Measurements from ENCODE around the gene AP4S1. TPM values are rescaled to one million over a fixed set of nuclear protein-coding genes. Genes with fewer than 3 reads are reported as not detected.
"Not testable (repeated sequence)": the region's sequence is repeated elsewhere in the genome, so short reads cannot be mapped to it uniquely, and the experiment has no call there.

Gene AP4S1
- total RNA-seq, 2 donors from 2014 or later = 7.8 to 10.6 TPM

DNA sequence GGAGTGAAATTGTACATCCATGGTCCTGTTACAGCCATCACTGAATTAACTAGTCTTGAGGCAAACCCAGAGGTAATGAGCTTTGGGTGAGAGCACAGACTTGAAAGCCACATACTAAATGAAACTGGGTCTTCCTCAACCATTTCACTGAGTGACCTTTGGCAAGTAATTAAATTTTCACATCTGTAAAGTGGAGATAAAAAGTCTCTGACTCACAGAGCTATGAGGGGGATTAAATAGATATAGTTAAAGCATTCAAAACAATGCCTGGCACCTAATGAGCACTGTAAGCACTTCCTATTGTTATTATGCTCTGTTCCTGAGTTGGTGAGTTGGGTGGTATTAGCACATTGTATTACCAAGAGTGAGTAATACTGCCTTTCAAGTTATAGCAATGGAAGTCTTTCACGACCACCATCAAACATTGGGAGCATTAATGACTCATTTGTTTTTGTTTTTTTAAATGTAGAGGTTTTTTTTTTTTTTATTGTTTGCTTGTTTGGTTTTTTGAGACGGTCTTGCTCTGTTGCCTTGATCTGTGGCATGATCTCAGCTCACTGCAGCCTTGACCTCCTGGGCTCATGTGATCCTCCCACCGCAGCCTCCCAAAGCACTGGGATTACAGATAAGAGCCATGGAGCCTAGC is 13.2 kb downstream of the AP4S1 start:
- H3K27ac Mint-ChIP-seq = no peak overlapping the region
- H3K27me3 Mint-ChIP-seq = no peaks in the 10 kb centered on the region
- no peaks in the 10 kb centered on the region for H3K4me1 Mint-ChIP-seq (ENCODE audit: low read depth in 2 of 2)
- H3K9me3 Mint-ChIP-seq = no peaks in the 10 kb centered on the region
- ATAC-seq = no peak
- no peak overlapping the region for H3K4me3 Mint-ChIP-seq
- H3K36me3 Mint-ChIP-seq = no peaks in the 10 kb centered on the region
- no peak for DNase-seq (ENCODE audit: low spot score)

DNA sequence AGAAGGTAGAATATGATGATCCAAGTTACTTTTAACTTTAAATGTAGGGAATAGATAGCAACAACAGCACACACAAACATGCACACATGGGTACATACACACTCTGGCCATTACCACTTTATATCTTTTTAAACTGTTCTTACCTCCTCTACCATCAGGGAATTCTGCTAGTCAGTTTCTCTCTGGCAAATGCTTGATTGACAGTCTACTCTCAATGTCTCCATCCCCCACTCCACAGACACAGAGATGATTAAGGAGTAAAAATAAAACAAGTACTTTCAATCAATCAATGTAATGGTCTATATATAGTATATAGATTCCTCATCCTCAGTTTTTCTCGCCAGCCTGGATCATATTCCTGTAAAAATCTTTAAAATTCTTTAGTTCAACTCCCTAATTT is 16.9 kb downstream of the AP4S1 start:
- H3K4me3 Mint-ChIP-seq = no peak overlapping the region
- DNase-seq (ENCODE audit: low spot score) (no peak), ATAC-seq (no peak)
- no peaks in the 10 kb centered on the region for H3K36me3 Mint-ChIP-seq
- H3K9me3 Mint-ChIP-seq = no peaks in the 10 kb centered on the region
- H3K4me1 Mint-ChIP-seq (ENCODE audit: low read depth in 2 of 2) = peaks cover 0 to 4% of the 10 kb centered on the region in 2 donors
- no peaks in the 10 kb centered on the region for H3K27me3 Mint-ChIP-seq
- H3K27ac Mint-ChIP-seq = no peak overlapping the region

DNA sequence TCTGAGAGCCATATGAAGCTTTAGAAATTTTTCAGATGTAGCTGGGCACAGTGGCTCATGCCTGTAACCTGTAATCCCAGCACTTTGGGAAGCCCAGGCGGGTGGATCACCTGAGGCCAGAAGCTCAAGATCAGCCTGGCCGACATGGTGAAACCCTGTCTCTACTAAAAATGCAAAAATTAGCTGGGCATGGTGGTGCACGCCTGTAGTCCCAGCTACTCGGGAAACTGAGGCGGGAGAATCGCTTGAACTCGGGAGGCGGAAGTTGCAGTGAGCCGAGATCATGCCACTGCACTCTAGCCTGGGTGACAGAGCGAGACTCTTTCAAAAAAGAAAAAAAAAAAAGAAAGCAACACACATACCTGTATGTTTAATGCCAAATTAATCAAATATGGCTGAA is 17.4 kb downstream of the AP4S1 start:
- H3K9me3 Mint-ChIP-seq; H3K27me3 Mint-ChIP-seq; DNase-seq (ENCODE audit: low spot score); H3K4me1 Mint-ChIP-seq (ENCODE audit: low read depth in 2 of 2); H3K4me3 Mint-ChIP-seq; ATAC-seq; H3K36me3 Mint-ChIP-seq: not testable (repeated sequence)
- H3K27ac Mint-ChIP-seq = peak overlapping the region in 1 of 2 donors; percentile 13

DNA sequence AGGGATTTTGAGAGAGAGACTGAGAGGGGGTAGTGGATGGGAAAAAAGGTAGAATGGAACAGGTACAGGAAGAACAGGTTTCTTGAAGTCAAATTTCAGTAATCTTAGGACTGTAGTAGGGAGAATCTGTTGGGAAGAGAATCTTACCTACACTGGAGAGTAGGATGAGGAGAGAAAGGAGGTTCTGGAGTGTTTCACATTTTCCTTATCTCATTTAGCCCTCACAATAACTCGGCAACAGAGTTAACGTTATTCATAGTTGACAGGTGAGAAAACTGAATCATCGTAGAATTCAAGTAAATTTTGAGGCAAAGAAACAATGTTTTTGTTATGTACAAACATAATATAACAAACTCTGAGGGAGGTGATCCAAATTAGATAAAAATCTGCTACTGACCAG is 17.9 kb downstream of the AP4S1 start:
- Mint-ChIP-seq H3K4me3 (no peak overlapping the region), H3K36me3 (no peaks in the 10 kb centered on the region), H3K9me3 (no peaks in the 10 kb centered on the region), H3K4me1 (ENCODE audit: low read depth in 2 of 2) (peaks cover 0 to 4% of the 10 kb centered on the region in 2 donors), H3K27me3 (no peaks in the 10 kb centered on the region), H3K27ac (no peak overlapping the region)
- DNase-seq (ENCODE audit: low spot score) (no peak), ATAC-seq (no peak)

DNA sequence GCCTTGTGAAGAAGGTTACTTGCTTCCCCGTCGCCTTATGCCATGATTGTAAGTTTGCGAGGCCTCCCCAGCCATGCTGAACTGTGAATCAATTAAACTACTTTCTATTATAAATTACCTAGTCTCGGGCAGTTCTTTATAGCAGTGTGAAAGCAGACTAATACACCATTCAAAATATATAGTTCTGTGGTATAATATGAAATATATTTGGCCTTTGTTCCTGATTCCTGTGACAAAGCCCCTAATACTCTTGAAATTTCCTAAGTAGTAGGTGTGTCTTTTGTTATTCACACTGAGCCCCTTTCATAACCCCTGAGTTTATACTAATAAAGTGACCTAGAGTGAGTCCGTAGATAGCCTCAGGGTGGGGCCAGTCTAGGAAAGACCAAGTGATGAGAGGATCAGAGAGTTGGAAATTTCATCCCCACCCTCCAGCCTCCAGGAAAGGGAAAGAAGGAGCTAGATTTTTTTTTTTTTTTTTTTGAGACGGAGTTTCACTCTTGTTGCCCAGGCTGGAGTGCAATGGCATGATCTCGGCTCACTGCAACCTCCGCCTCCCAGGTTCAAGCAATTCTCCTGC is 20.1 kb downstream of the AP4S1 start:
- H3K27me3 Mint-ChIP-seq = no peaks in the 10 kb centered on the region
- H3K9me3 Mint-ChIP-seq = no peaks in the 10 kb centered on the region
- H3K4me1 Mint-ChIP-seq (ENCODE audit: low read depth in 2 of 2) = peaks cover 0 to 7% of the 10 kb centered on the region in 2 donors
- H3K36me3 Mint-ChIP-seq = no peaks in the 10 kb centered on the region
- H3K4me3 Mint-ChIP-seq = no peak overlapping the region
- no peak for DNase-seq (ENCODE audit: low spot score)
- H3K27ac Mint-ChIP-seq = no peak overlapping the region
- no peak for ATAC-seq

DNA sequence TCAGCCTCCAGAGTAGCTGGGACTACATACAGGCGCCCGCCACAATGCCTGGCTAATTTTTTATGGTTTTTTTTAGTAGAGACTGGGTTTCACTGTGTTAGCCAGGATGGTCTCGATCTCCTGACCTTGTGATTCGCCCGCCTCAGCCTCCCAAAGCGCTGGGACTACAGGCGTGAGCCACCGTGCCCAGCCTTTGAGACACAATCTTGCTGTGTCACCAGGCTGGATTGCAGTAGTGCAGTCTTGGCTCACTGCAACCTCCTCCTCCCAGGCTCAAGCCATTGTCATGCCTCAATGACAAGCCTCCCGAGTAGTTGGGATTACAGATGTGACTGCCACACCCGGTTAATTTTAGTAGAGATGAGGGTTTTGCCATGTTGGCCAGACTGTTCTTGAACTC is 22.1 kb downstream of the AP4S1 start:
- no peak for ATAC-seq
- no peak for DNase-seq (ENCODE audit: low spot score)
- Mint-ChIP-seq H3K4me3 (no peak overlapping the region), H3K27ac (no peak overlapping the region), H3K4me1 (ENCODE audit: low read depth in 2 of 2) (peaks cover 0 to 7% of the 10 kb centered on the region in 2 donors), H3K9me3 (no peaks in the 10 kb centered on the region), H3K27me3 (no peaks in the 10 kb centered on the region), H3K36me3 (no peaks in the 10 kb centered on the region)

DNA sequence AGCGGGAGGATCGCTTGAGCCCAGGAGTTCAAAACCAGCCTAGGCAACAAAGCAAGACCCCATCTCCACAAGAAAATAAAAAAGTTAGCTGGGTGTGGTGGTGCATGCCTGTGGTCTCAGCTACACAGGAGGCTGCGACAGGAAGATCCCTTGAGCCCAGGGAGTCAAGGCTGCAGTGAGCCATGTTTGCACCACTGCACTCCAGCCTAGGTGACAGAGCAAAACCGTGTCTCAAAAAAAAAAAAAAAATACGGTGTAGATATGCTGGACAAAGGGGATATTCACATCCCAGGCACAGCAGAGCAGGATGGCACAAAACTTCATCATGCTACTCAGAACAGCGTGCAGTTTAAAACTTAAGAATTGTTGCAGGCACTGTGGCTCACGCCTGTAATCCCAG is 25.6 kb downstream of the AP4S1 start:
- ATAC-seq = no peak
- Mint-ChIP-seq H3K4me1 (ENCODE audit: low read depth in 2 of 2) (peaks cover 0 to 7% of the 10 kb centered on the region in 2 donors), H3K4me3 (no peak overlapping the region), H3K27ac (no peak overlapping the region), H3K27me3 (no peaks in the 10 kb centered on the region), H3K9me3 (no peaks in the 10 kb centered on the region), H3K36me3 (no peaks in the 10 kb centered on the region)
- no peak for DNase-seq (ENCODE audit: low spot score)

DNA sequence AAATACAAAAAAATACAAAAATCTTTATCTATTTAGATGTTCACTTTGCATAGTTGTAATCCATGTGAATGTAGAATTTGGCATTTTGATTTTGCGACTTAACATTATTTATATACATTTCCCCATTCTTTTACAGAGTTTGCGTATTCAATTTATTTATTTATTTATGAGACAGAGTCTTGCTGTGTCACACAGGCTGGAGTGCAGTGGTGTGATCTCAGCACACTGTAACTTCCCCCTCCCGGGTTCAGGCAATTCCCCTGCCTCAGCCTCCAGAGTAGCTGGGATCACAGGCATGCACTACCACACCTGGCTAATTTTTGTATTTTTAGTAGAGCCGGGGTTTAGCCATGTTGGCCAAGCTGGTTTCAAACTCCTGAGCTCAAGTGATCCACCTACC is 26.1 kb downstream of the AP4S1 start:
- DNase-seq (ENCODE audit: low spot score) = no peak
- H3K4me3 Mint-ChIP-seq = no peak overlapping the region
- H3K36me3 Mint-ChIP-seq = no peaks in the 10 kb centered on the region
- H3K27me3 Mint-ChIP-seq = no peaks in the 10 kb centered on the region
- H3K4me1 Mint-ChIP-seq (ENCODE audit: low read depth in 2 of 2) = peaks cover 0 to 7% of the 10 kb centered on the region in 2 donors
- no peak overlapping the region for H3K27ac Mint-ChIP-seq
- no peak for ATAC-seq
- H3K9me3 Mint-ChIP-seq = no peaks in the 10 kb centered on the region

DNA sequence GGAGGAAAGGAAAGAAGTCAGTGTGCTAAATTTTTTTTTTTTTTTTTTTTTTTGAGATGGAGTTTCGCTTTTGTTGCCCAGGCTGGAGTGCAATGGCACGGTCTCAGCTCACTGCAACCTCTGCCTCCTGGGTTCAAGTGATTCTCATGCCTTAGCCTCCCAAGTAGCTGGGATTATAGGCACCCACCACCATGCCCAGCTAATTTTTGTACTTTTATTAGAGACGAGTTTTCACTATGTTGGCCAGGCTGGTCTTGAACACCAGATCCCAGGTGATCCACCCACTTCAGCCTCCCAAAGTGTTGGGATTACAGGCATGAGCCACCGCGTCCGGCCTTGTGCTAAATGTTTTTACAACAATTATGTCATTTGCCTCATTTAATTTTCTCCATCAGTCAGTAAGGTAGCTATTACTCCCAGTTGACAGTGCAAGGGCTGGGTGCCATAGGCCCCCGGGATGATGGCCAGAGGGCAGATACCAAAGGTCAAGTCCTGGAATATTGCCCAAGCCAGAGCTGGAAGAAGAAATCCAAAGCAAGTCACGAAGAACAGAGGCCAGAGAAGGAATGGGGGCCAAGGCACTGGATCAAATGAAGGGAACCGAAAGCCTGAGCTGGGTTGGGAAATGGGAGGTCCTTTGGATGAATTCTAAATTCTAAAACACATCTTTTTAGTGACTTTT is 27.6 kb downstream of the AP4S1 start:
- not testable (repeated sequence) for DNase-seq (ENCODE audit: low spot score); H3K9me3 Mint-ChIP-seq; H3K27ac Mint-ChIP-seq; H3K36me3 Mint-ChIP-seq; H3K27me3 Mint-ChIP-seq; H3K4me3 Mint-ChIP-seq; H3K4me1 Mint-ChIP-seq (ENCODE audit: low read depth in 2 of 2); ATAC-seq

DNA sequence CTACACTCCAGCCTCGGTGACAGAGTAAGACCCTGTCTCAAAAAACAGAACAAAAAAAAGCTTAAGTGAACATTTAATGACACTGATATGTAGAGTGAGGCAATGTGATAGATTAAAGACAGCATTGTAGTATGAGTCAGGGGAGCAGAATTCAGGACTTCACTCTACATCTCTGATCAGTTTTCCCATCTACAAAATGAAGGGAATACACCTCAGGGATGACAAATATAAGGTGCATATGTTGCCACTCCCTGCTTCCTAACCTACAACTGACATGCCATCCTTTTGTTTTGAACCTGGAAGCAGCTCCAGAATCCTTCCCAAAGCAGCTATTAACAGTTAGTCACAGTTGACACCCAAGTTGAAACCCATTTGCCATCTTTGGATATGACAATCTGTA is 31.6 kb downstream of the AP4S1 start:
- Mint-ChIP-seq H3K36me3 (no peaks in the 10 kb centered on the region), H3K9me3 (no peaks in the 10 kb centered on the region), H3K4me1 (ENCODE audit: low read depth in 2 of 2) (peaks cover 0 to 6% of the 10 kb centered on the region in 2 donors), H3K27ac (no peak overlapping the region), H3K4me3 (no peak overlapping the region), H3K27me3 (no peaks in the 10 kb centered on the region)
- DNase-seq (ENCODE audit: low spot score) = no peak
- no peak for ATAC-seq

DNA sequence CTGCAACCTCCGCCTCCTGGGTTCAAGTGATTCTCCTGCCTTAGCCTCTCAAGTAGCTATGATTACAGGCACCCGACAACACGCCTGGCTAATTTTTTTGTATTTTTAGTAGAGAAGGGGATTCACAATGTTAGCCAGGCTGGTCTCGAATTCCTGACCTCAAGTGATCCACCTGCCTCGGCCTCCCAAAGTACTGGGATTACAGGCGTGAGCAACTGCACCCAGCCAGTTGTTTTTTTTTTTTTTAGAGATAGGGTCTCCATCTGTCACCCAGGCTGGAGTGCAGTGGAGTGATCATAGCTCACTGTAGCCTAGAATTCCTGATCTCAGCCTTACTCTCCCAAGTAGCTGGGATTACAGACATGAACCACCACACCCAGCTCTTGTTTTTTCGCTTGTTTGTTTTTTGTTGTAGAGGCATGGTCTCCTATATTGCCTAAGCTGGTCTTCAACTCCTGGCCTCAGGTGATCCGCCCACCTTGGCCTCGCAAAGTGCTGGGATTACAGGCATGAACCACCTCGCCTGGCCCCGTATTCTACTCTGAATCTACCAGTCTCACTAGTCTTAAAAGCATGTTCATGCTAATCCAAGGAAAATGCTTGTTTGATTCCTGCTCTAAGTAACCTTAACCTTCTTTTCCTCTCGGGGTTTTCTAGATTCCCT is 32.4 kb downstream of the AP4S1 start:
- no peak for ATAC-seq

DNA sequence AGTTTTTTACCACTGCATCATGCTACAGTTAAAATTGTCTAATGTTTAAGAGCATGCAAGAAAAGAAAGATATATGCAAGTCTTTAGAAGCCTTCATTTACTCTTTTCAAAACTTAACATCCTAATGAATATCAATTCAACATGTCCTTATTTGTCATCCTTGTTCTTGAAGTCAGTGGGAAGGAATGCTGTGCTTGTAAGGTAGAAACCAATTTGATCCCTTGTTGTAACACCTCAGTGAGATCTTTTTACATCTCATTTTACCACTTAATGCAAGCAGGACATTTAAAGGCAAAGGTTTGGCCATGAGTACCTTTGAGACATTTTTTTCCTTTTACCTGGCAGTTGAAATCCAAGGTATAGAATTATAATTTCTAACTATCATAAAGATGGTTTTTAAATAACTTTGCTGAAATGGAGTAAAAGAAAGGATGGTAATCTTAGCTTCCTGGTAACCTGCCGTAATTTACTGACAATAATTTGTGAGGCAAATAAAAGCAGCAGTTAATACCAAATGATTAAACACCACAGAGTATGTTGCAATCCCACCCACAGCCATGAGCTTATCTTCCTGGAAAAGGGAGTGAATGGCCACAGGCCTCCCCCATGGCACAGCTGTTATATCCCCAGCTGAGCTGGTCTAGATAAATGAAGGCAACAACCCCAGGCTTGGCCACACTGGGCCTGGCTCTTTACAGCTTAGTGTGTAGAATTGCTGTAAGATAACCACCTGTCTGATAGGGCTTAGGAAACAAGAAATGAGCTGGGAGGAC is 33.9 kb downstream of the AP4S1 start:
- H3K36me3 Mint-ChIP-seq = no peaks in the 10 kb centered on the region
- H3K9me3 Mint-ChIP-seq = no peaks in the 10 kb centered on the region
- H3K4me3 Mint-ChIP-seq = no peak overlapping the region
- H3K27me3 Mint-ChIP-seq = no peaks in the 10 kb centered on the region
- H3K27ac Mint-ChIP-seq = no peak overlapping the region
- no peak for ATAC-seq
- no peak for DNase-seq (ENCODE audit: low spot score)
- H3K4me1 Mint-ChIP-seq (ENCODE audit: low read depth in 2 of 2) = peaks cover 0 to 6% of the 10 kb centered on the region in 2 donors

More for the DNA sequence above, 32.4 kb downstream of the AP4S1 start:
- Mint-ChIP-seq H3K27ac (no peak overlapping the region), H3K27me3 (no peaks in the 10 kb centered on the region), H3K4me3 (no peak overlapping the region), H3K9me3 (no peaks in the 10 kb centered on the region), H3K36me3 (no peaks in the 10 kb centered on the region), H3K4me1 (ENCODE audit: low read depth in 2 of 2) (peaks cover 0 to 6% of the 10 kb centered on the region in 2 donors)
- DNase-seq (ENCODE audit: low spot score) = no peak

DNA sequence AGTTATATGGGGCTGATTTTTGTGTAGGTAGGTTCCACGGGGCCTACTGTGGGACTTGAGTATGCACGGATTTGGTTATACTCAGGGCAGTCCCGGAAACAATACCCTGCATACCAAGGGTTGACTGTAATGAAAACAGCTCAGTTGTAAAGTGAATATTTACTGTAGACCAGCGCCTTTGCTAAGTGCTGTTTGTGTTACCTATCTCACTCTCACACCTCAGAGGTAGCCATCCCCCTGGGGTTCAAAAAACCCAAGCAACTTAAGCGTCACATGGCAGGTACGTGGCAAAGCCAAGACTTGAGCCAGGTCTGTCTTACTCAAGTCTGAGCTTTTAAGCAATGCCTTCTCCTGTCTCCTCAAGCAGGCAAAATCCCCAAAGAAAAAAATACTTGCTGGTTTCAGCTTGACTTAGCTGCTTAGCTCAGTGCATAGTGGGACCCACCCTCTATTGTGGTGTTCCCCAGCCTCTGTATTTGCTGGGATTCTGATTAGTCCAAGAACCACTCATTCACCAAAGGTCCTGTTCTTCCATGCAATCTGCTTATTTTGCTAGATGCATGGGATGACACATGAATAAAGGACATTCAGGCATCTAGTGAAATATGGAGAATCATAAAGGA is 34.9 kb downstream of the AP4S1 start:
- Mint-ChIP-seq H3K4me1 (ENCODE audit: low read depth in 2 of 2) (peaks cover 0 to 6% of the 10 kb centered on the region in 2 donors), H3K27ac (no peak overlapping the region), H3K36me3 (no peaks in the 10 kb centered on the region), H3K4me3 (no peak overlapping the region), H3K27me3 (no peaks in the 10 kb centered on the region), H3K9me3 (no peaks in the 10 kb centered on the region)
- DNase-seq (ENCODE audit: low spot score) = no peak
- no peak for ATAC-seq

All from natural killer cell treated with Interleukin-12 subunit alpha and Interleukin-12 subunit beta and Interleukin-15 and Interleukin-18, amount 100 ng/mL, for 72 hours (primary cell).